HepG2 (cell line): ENCODE results near the gene JADE2. TPM values are rescaled to one million over a fixed set of nuclear protein-coding genes. Genes with fewer than 3 reads are reported as not detected.

ENCODE experiments used
- GPN1 ChIP-seq: sonication (generic); formaldehyde crosslinking; IDR thresholded peaks from 2 replicates; pipeline ENCODE4 v1.5.1; 2020; ENCODE audit warnings: missing genetic modification reagents, borderline replicate concordance
- JUND ChIP-seq: sonication (generic); formaldehyde crosslinking; IDR thresholded peaks from 2 replicates; pipeline ENCODE4 v1.8.0; 2022; ENCODE audit warnings: mild to moderate bottlenecking, missing genetic modification reagents
- LCORL ChIP-seq, 2 experiments: fragments of 450-650 bp in 1 of 2; sonication (generic) in 1 of 2; formaldehyde crosslinking in 1 of 2; IDR thresholded peaks; 2 replicates each; pipeline versions ENCODE4 v1.5.0 to v1.6.1; 2017 to 2020; ENCODE audit warnings: antibody characterized with exemption in 1 of 2, missing genetic modification reagents in 1 of 2
- MED1 ChIP-seq: sonication (generic); formaldehyde crosslinking; IDR thresholded peaks from 2 replicates; pipeline ENCODE4 v1.4.0; 2020; ENCODE audit warnings: missing genetic modification reagents
- SALL1 ChIP-seq: sonication (generic); formaldehyde crosslinking; IDR thresholded peaks from 2 replicates; pipeline ENCODE4 v1.8.0; 2022; ENCODE audit warnings: mild to moderate bottlenecking, missing genetic modification reagents
- SP5 ChIP-seq: IDR thresholded peaks from 2 replicates; pipeline ENCODE4 v1.6.1; 2016; ENCODE audit warnings: low read depth, borderline replicate concordance
- XBP1 ChIP-seq: sonication (generic); formaldehyde crosslinking; IDR thresholded peaks from 2 replicates; pipeline ENCODE4 v1.5.0; 2020; ENCODE audit warnings: missing genetic modification reagents
- ZNF253 ChIP-seq: sonication (generic); formaldehyde crosslinking; IDR thresholded peaks from 2 replicates; pipeline ENCODE4 v1.8.0; 2022; ENCODE audit warnings: mild to moderate bottlenecking, missing genetic modification reagents, borderline replicate concordance
- ZNF331 ChIP-seq: sonication (generic); formaldehyde crosslinking; IDR thresholded peaks from 2 replicates; pipeline ENCODE4 v1.4.0; 2020; ENCODE audit warnings: missing genetic modification reagents
- ZNF333 ChIP-seq: sonication (generic); formaldehyde crosslinking; IDR thresholded peaks from 2 replicates; pipeline ENCODE4 v1.4.0; 2020; ENCODE audit warnings: mild to moderate bottlenecking, missing genetic modification reagents, borderline replicate concordance
- ZNF567 ChIP-seq: sonication (generic); formaldehyde crosslinking; IDR thresholded peaks from 2 replicates; pipeline ENCODE4 v1.8.1; 2023; ENCODE audit warnings: mild to moderate bottlenecking, missing genetic modification reagents, borderline replicate concordance
- ZNF792 ChIP-seq: IDR thresholded peaks from 2 replicates; pipeline ENCODE4 v1.6.1; 2016
- polyA plus RNA-seq, 8 experiments: library from polyadenylated mRNA; depleted of rRNA in 3 of 8; stranded (reverse) in 7 of 8; unstranded in 1 of 8; fragments of >200 nt; fragmentation: Illumina TruSeq in 4 of 8; extraction: Trizol in 4 of 8; gene quantifications; 2 replicates each; pipeline versions ENCODE4 v1.2.1 to v1.2.3, GENCODE V29; 2011 to 2016; ENCODE audit warnings: low read depth in 4 of 8, missing spikeins in 1 of 8, mixed read lengths in 1 of 8; ENCODE audit not compliant: insufficient read depth in 1 of 8
- total RNA-seq, 5 experiments: library from RNA; depleted of rRNA; stranded (reverse); fragments of >200 nt; fragmentation: Illumina TruSeq; extraction: Trizol; gene quantifications; 2 replicates each; pipeline ENCODE4 v1.2.3, GENCODE V29; 2016; ENCODE audit warnings: low read depth in 1 of 5
- TF ChIP-seq, protein P1 (sequence below): sonication (generic); formaldehyde crosslinking; IDR thresholded peaks from 2 replicates; pipeline ENCODE4 v1.5.1; 2020; ENCODE audit warnings: missing genetic modification reagents, mild to moderate bottlenecking, borderline replicate concordance
- TF ChIP-seq, protein P2 (sequence below): IDR thresholded peaks from 2 replicates; pipeline ENCODE4 v1.6.1; 2016; ENCODE audit warnings: low read depth, control low read depth

The JADE2 gene
- total and polyA plus RNA-seq, 2 of the 13 experiments (the other 11 are each of a cell fraction or from before 2014, with no cell fraction given): 7.5 to 15.1 TPM

DNA sequence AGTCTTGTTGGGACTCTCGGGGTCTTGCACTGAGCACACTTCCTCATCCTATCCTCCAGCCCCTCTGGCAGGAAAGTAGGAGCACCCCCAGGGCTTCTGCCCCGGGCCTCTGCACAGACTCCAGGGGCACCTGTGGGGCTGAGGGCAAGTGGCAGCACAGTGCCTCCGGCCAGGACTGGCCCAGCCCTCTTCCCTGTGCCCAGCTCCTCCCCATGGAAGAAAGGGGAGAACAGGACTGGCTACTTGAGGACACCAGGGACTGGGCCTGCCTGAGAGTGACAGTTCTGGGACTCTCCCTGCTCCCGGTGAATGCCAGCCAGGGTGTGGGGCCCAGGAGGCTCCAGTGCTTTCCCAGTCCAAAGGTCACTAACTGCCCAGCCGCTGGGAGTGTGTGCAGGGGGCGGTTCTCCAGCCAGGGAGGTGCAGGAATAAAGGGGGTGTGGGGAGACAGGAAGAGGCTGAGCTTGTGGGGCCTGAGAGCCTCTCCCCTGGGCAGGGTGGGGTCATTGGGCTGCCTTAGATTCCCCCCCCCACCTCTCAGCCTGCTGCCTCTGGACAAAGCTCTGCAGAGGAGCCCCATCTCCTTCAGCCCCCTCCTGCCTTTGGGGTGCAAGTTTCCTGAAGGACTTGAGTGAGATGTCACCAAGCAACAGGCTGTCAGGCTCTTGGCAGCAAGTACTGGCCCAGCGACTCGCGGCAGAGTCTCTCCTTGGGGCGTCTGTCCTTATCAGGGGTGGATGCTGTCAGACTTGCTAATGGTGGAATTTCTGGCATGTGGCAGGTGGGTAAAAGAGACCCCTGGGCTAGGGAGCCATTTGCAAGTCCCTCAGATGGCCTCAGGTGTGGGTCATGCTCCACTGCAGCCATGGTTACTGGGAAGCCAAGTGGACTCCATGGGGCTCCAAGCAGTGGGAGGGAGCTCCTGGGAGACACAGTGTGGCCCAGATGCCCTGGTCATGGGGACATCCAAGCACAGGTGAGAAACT, 19.1 kb upstream of the JADE2 start (continued):
- peak; percentile 80; the same call in 1 of the 2 replicates for TF ChIP-seq ZNF567 (CRISPR knock-in tag)
- peak; percentile 82 for TF ChIP-seq SALL1
- no peak for TF ChIP-seq ZNF333
- TF ChIP-seq GPN1: no peak
- TF ChIP-seq, protein P1, sequence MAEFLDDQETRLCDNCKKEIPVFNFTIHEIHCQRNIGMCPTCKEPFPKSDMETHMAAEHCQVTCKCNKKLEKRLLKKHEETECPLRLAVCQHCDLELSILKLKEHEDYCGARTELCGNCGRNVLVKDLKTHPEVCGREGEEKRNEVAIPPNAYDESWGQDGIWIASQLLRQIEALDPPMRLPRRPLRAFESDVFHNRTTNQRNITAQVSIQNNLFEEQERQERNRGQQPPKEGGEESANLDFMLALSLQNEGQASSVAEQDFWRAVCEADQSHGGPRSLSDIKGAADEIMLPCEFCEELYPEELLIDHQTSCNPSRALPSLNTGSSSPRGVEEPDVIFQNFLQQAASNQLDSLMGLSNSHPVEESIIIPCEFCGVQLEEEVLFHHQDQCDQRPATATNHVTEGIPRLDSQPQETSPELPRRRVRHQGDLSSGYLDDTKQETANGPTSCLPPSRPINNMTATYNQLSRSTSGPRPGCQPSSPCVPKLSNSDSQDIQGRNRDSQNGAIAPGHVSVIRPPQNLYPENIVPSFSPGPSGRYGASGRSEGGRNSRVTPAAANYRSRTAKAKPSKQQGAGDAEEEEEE (CRISPR knock-in tag): no peak
- TF ChIP-seq ZNF253: no peak; the same call in 1 of the 2 replicates
- TF ChIP-seq ZNF331 (CRISPR knock-in tag): peak; percentile 81; the same call in 1 of the 2 replicates
- TF ChIP-seq, protein P2, sequence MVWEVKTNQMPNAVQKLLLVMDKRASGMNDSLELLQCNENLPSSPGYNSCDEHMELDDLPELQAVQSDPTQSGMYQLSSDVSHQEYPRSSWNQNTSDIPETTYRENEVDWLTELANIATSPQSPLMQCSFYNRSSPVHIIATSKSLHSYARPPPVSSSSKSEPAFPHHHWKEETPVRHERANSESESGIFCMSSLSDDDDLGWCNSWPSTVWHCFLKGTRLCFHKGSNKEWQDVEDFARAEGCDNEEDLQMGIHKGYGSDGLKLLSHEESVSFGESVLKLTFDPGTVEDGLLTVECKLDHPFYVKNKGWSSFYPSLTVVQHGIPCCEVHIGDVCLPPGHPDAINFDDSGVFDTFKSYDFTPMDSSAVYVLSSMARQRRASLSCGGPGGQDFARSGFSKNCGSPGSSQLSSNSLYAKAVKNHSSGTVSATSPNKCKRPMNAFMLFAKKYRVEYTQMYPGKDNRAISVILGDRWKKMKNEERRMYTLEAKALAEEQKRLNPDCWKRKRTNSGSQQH (CRISPR knock-in tag): peak; percentile 79
- TF ChIP-seq LCORL (IDR thresholded peaks at IDR 0.05): no peak
- TF ChIP-seq LCORL (CRISPR knock-in tag; IDR thresholded peaks at IDR 0.05): peak; percentile 78
- TF ChIP-seq XBP1 (CRISPR knock-in tag): no peak
- TF ChIP-seq JUND: peak; percentile 56; the same call in 1 of the 2 replicates
- peak; percentile 93 for TF ChIP-seq MED1 (CRISPR knock-in tag)
- peak; percentile 93 for TF ChIP-seq SP5 (CRISPR knock-in tag)
- peak; percentile 86 for TF ChIP-seq ZNF792 (CRISPR knock-in tag)
